BE2C (cell line): ENCODE results near the gene SDR9C7.

ENCODE experiments used
- DNase-seq: peaks from one replicate; pipeline ENCODE4 v3.0.0-alpha.2; 2020
- H3K27me3 ChIP-seq: fragments of 250-450 bp; sonication (Bioruptor Pico); 2 replicates; pipeline ENCODE4 v1.5.1; 2020; ENCODE audit warnings: mild to moderate bottlenecking
- H3K36me3 ChIP-seq: fragments of 250-450 bp; sonication (Bioruptor Pico); 2 replicates; pipeline ENCODE4 v1.5.1; 2020; ENCODE audit warnings: mild to moderate bottlenecking
- H3K4me1 ChIP-seq: fragments of 250-450 bp; sonication (Bioruptor Pico); 2 replicates; pipeline ENCODE4 v1.5.1; 2020
- H3K4me3 ChIP-seq: 2 replicates; pipeline ENCODE4 v1.5.1; 2011; ENCODE audit warnings: low read depth, low read length
- H3K9me3 ChIP-seq: fragments of 250-450 bp; sonication (Bioruptor Pico); 2 replicates; pipeline ENCODE4 v1.5.1; 2020
- CTCF ChIP-seq: IDR thresholded peaks from 2 replicates; pipeline ENCODE4 v1.5.1; 2012; ENCODE audit warnings: mild to moderate bottlenecking, low read depth, low read length

Gene SDR9C7

GRCh38 chr12:56931474-56931978 lies 2.7 kb downstream of the SDR9C7 start:
- TF ChIP-seq CTCF = no peak
- no peaks in the 10 kb centered on the region for H3K36me3 ChIP-seq
- peak overlapping the region; percentile 23; the same call in 1 of the 2 replicates for H3K4me3 ChIP-seq
- H3K9me3 ChIP-seq = no peaks in the 10 kb centered on the region
- peak; percentile 69 for DNase-seq
- no peaks in the 10 kb centered on the region for H3K27me3 ChIP-seq
- peaks cover 7% of the 10 kb centered on the region for H3K4me1 ChIP-seq

- Histone ChIP-seq H3K27me3 (no peaks in the 10 kb centered on the region), H3K36me3 (no peaks in the 10 kb centered on the region)
- TF ChIP-seq CTCF = no peak
These were observed 4.0 kb downstream of the SDR9C7 start for GRCh38 chr12:56930241-56930640.

GRCh38 chr12:56929780-56930179 lies 4.4 kb downstream of the SDR9C7 start:
- no peaks in the 10 kb centered on the region for H3K27me3 ChIP-seq
- no peaks in the 10 kb centered on the region for H3K9me3 ChIP-seq
- no peak for DNase-seq
- TF ChIP-seq CTCF = no peak
- H3K4me1 ChIP-seq = peaks cover 7% of the 10 kb centered on the region
- H3K4me3 ChIP-seq = no peak overlapping the region
- H3K36me3 ChIP-seq = no peaks in the 10 kb centered on the region

More at GRCh38 chr12:56930241-56930640, 4.0 kb downstream of the SDR9C7 start:
- no peak for DNase-seq
- H3K4me1 ChIP-seq = peaks cover 7% of the 10 kb centered on the region
- H3K9me3 ChIP-seq = no peaks in the 10 kb centered on the region
- no peak overlapping the region for H3K4me3 ChIP-seq

- H3K4me3 ChIP-seq = no peak overlapping the region
- TF ChIP-seq CTCF = no peak
- H3K4me1 ChIP-seq = peaks cover 7% of the 10 kb centered on the region
- no peaks in the 10 kb centered on the region for H3K36me3 ChIP-seq
- H3K27me3 ChIP-seq = no peaks in the 10 kb centered on the region
- DNase-seq = no peak
- no peaks in the 10 kb centered on the region for H3K9me3 ChIP-seq
These were observed 5.9 kb downstream of the SDR9C7 start for GRCh38 chr12:56928262-56928661.

- H3K4me1 ChIP-seq = peaks cover 7% of the 10 kb centered on the region
- TF ChIP-seq CTCF = no peak
- no peaks in the 10 kb centered on the region for H3K9me3 ChIP-seq
- H3K36me3 ChIP-seq = no peaks in the 10 kb centered on the region
- DNase-seq = no peak
- no peak overlapping the region for H3K4me3 ChIP-seq
- H3K27me3 ChIP-seq = no peaks in the 10 kb centered on the region
These were observed 6.9 kb downstream of the SDR9C7 start for GRCh38 chr12:56927281-56927680.

- Histone ChIP-seq H3K4me3 (no peak overlapping the region), H3K4me1 (no peaks in the 10 kb centered on the region), H3K36me3 (no peaks in the 10 kb centered on the region), H3K9me3 (no peaks in the 10 kb centered on the region; the same call in 1 of the 2 replicates), H3K27me3 (no peaks in the 10 kb centered on the region)
- DNase-seq = no peak
- no peak for TF ChIP-seq CTCF
These were observed 12.2 kb downstream of the SDR9C7 start for GRCh38 chr12:56922031-56922430.
